B cell (primary cell): Measurements from ENCODE around the gene GALNT18. TPM values are rescaled to one million over a fixed set of nuclear protein-coding genes. Genes with fewer than 3 reads are reported as not detected.

ENCODE experiments used
- ATAC-seq: fragments of 200-7000 bp; cut with Tn5 transposase; one replicate; pipeline ENCODE4 v1.10.0; 2021; ENCODE audit warnings: low read depth, mild to moderate bottlenecking, moderate number of reproducible peaks, moderate library complexity
- CTCF ChIA-PET: fragments of 350-600 bp; sonication (Branson Sonifier 250); formaldehyde crosslinking; loops from one replicate; lab custom pipeline; 2021; ENCODE audit warnings: antibody characterized with exemption, inconsistent platforms; lab: Charles Lee
- POLR2A ChIA-PET: fragments of 350-600 bp; sonication (Branson Sonifier 250); formaldehyde crosslinking; loops from one replicate; lab custom pipeline; 2021; ENCODE audit warnings: antibody characterized with exemption; lab: Charles Lee
- DNase-seq: peaks from one replicate; pipeline ENCODE4 v3.0.0; 2013
- H2AFZ ChIP-seq: 2 replicates; pipeline ENCODE4 v1.6.1; 2012; ENCODE audit warnings: mild to moderate bottlenecking, low read depth, low read length; ENCODE audit not compliant: insufficient read depth, poor library complexity, severe bottlenecking
- H3K27ac ChIP-seq, 2 donors: 1 replicate in 1 of 2; 2 replicates in 1 of 2; pipeline ENCODE4 v1.5.1; 2012 to 2013; ENCODE audit warnings: low read length in 2 of 2, mild to moderate bottlenecking in 2 of 2, moderate library complexity in 1 of 2
- H3K27me3 ChIP-seq, 4 experiments: fragments of 200-600 bp in 1 of 4; sonication (generic) in 1 of 4; replicated peaks in 1 of 4; 1 replicate in 2 of 4; 2 replicates in 2 of 4; pipeline versions ENCODE4 v1.6.1 to v1.7.0; 2013 to 2016; ENCODE audit warnings: low read length in 3 of 4, mild to moderate bottlenecking in 2 of 4, mixed read lengths in 1 of 4, moderate library complexity in 1 of 4; ENCODE audit not compliant: insufficient read depth in 4 of 4, control insufficient read depth in 3 of 4; ENCODE audit errors: control extremely low read depth in 1 of 4
- H3K36me3 ChIP-seq, 2 experiments: replicated peaks in 1 of 2; 1 replicate in 1 of 2; 2 replicates in 1 of 2; pipeline versions ENCODE4 v1.6.1 to v1.7.1; 2013; ENCODE audit warnings: low read length in 1 of 2; ENCODE audit not compliant: insufficient read depth in 2 of 2, control insufficient read depth in 1 of 2; ENCODE audit errors: control extremely low read depth in 1 of 2, extremely low read depth in 1 of 2
- H3K4me1 ChIP-seq, 2 donors: fragments of 200-600 bp in 1 of 2; sonication (generic) in 1 of 2; 1 replicate in 1 of 2; 2 replicates in 1 of 2; pipeline versions ENCODE4 v1.5.1 to v1.6.1; 2013 to 2017; ENCODE audit warnings: low read length in 2 of 2; ENCODE audit not compliant: control insufficient read depth in 2 of 2, insufficient read depth in 2 of 2
- H3K4me2 ChIP-seq: replicated peaks from 2 replicates; pipeline ENCODE3; 2012; ENCODE audit warnings: mild to moderate bottlenecking, low read depth, low read length; ENCODE audit not compliant: poor library complexity, severe bottlenecking
- H3K4me3 ChIP-seq, 5 experiments: fragments of 200-600 bp in 1 of 5; sonication (generic) in 1 of 5; 1 replicate in 3 of 5; 2 replicates in 2 of 5; pipeline versions ENCODE4 v1.5.1 to v1.7.0; 2011 to 2016; ENCODE audit warnings: low read length in 4 of 5, mild to moderate bottlenecking in 4 of 5, low read depth in 2 of 5, control low read depth in 1 of 5, moderate library complexity in 1 of 5; ENCODE audit not compliant: insufficient read depth in 1 of 5; ENCODE audit errors: control extremely low read depth in 1 of 5, extremely low read depth in 1 of 5
- H3K79me2 ChIP-seq: fragments of 200-600 bp; sonication (generic); one replicate; pipeline ENCODE4 v1.6.0; 2016; ENCODE audit warnings: low read length; ENCODE audit not compliant: control insufficient read depth, insufficient read depth
- H3K9ac ChIP-seq: fragments of 200-600 bp; sonication (generic); 2 replicates; pipeline ENCODE4 v1.6.1; 2017; ENCODE audit warnings: mild to moderate bottlenecking, low read length, moderate library complexity
- H3K9me3 ChIP-seq, 3 donors: one replicate each; pipeline versions ENCODE4 v1.6.1 to v1.7.1; 2013; ENCODE audit warnings: low read length in 2 of 3; ENCODE audit not compliant: control insufficient read depth in 2 of 3, insufficient read depth in 1 of 3; ENCODE audit errors: control extremely low read depth in 1 of 3
- H4K20me1 ChIP-seq: 2 replicates; pipeline ENCODE4 v1.6.0; 2012; ENCODE audit warnings: mild to moderate bottlenecking, low read length; ENCODE audit not compliant: insufficient read depth, control insufficient read depth, poor library complexity, severe bottlenecking
- H3K27ac Mint-ChIP-seq: one replicate; pipeline ENCODE4 v1.8.0; 2021; ENCODE audit warnings: mixed read lengths
- H3K27me3 Mint-ChIP-seq: one replicate; pipeline ENCODE4 v1.8.0; 2021; ENCODE audit warnings: mixed read lengths
- H3K4me1 Mint-ChIP-seq: one replicate; pipeline ENCODE4 v1.8.0; 2021; ENCODE audit warnings: mixed read lengths
- H3K4me3 Mint-ChIP-seq: one replicate; pipeline ENCODE4 v1.8.0; 2021; ENCODE audit warnings: mixed read lengths
- H3K9me3 Mint-ChIP-seq: one replicate; pipeline ENCODE4 v1.8.0; 2022; ENCODE audit warnings: mixed read lengths; ENCODE audit not compliant: insufficient read depth
- EZH2 ChIP-seq: IDR thresholded peaks from 2 replicates; pipeline ENCODE4 v1.6.1; 2012; ENCODE audit warnings: borderline replicate concordance, low read depth, mild to moderate bottlenecking, moderate library complexity, low read length; ENCODE audit not compliant: insufficient read depth, poor library complexity, severe bottlenecking
- WGBS: methylation state at CpG from one replicate; pipeline ENCODE4 v1.1.5; 2013; ENCODE audit warnings: missing lambda C conversion rate; ENCODE audit not compliant: insufficient coverage; 5-methylcytosine and 5-hydroxymethylcytosine counted together
- intact Hi-C: fragments of 100-400 bp; cut with micrococcal nuclease; formaldehyde crosslinking; loops from one replicate; pipeline ENCODE4 v1.10.0; 2022
- polyA plus RNA-seq: library from polyadenylated mRNA; depleted of rRNA; stranded (reverse); fragments of >200 nt; gene quantifications from 2 replicates; pipeline ENCODE4 v1.2.3, GENCODE V29; 2012
- total RNA-seq, 2 donors: library from RNA; stranded (reverse); fragments of 120-200 nt in 1 of 2; gene quantifications; 1 replicate in 1 of 2; 2 replicates in 1 of 2; pipeline versions ENCODE4 v1.2.3 to v1.2.4, GENCODE V29; 2013 to 2022
- TF ChIP-seq, protein P1 (sequence below): fragments of 200-600 bp; IDR thresholded peaks from one replicate; pipeline ENCODE4 v1.8.0; 2022; ENCODE audit warnings: antibody characterized with exemption, mild to moderate bottlenecking

The GALNT18 gene
- total and polyA plus RNA-seq, 2 donors (not counting 1 experiment from before 2014, with no cell fraction given) = not detected

GRCh38 chr11:11391169-11391568, 230.6 kb downstream of the GALNT18 start:
- H3K4me2 ChIP-seq = no peak overlapping the region
- no peak overlapping the region for H3K4me3 Mint-ChIP-seq

GRCh38 chr11:11390068-11390771, 231.6 kb downstream of the GALNT18 start:
- intact Hi-C loops = no loop called here
- WGBS = 90% methylated on average over 4 of the region's 5 CpGs
- no peak for DNase-seq
- ATAC-seq = no peak
- no peak overlapping the region for H3K4me2 ChIP-seq
- ChIA-PET CTCF (no interaction called here), POLR2A (no interaction called here)
- H3K4me1 ChIP-seq = no peaks in the 10 kb centered on the region
- no peak overlapping the region for H3K4me3 ChIP-seq
- H3K27me3 Mint-ChIP-seq = peaks cover 4% of the 10 kb centered on the region
- no peaks in the 10 kb centered on the region for H3K4me1 Mint-ChIP-seq
- no peaks in the 10 kb centered on the region for H3K27me3 ChIP-seq
- no peak for TF ChIP-seq EZH2
- TF ChIP-seq, protein P1, sequence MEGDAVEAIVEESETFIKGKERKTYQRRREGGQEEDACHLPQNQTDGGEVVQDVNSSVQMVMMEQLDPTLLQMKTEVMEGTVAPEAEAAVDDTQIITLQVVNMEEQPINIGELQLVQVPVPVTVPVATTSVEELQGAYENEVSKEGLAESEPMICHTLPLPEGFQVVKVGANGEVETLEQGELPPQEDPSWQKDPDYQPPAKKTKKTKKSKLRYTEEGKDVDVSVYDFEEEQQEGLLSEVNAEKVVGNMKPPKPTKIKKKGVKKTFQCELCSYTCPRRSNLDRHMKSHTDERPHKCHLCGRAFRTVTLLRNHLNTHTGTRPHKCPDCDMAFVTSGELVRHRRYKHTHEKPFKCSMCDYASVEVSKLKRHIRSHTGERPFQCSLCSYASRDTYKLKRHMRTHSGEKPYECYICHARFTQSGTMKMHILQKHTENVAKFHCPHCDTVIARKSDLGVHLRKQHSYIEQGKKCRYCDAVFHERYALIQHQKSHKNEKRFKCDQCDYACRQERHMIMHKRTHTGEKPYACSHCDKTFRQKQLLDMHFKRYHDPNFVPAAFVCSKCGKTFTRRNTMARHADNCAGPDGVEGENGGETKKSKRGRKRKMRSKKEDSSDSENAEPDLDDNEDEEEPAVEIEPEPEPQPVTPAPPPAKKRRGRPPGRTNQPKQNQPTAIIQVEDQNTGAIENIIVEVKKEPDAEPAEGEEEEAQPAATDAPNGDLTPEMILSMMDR = no peak
- H3K9me3 ChIP-seq = no peaks in the 10 kb centered on the region
- no peaks in the 10 kb centered on the region for H3K9me3 Mint-ChIP-seq
- no peaks in the 10 kb centered on the region for H4K20me1 ChIP-seq
- no peak overlapping the region for H3K27ac ChIP-seq
- no peak overlapping the region for H3K9ac ChIP-seq
- H3K27ac Mint-ChIP-seq = no peak overlapping the region
- H3K36me3 ChIP-seq = no peaks in the 10 kb centered on the region
- no peaks in the 10 kb centered on the region for H3K79me2 ChIP-seq
- no peak overlapping the region for H2AFZ ChIP-seq
- no peak overlapping the region for H3K4me3 Mint-ChIP-seq

More at GRCh38 chr11:11391169-11391568, 230.6 kb downstream of the GALNT18 start:
- ATAC-seq (no peak), DNase-seq (no peak)
- Histone ChIP-seq H4K20me1 (no peaks in the 10 kb centered on the region), H3K36me3 (no peaks in the 10 kb centered on the region), H2AFZ (no peak overlapping the region), H3K27ac (no peak overlapping the region), H3K9ac (no peak overlapping the region), H3K9me3 (no peaks in the 10 kb centered on the region), H3K4me1 (no peaks in the 10 kb centered on the region), H3K4me3 (no peak overlapping the region), H3K79me2 (no peaks in the 10 kb centered on the region), H3K27me3 (no peaks in the 10 kb centered on the region)
- intact Hi-C loops = no loop called here
- Mint-ChIP-seq H3K9me3 (no peaks in the 10 kb centered on the region), H3K27me3 (peaks cover 4% of the 10 kb centered on the region), H3K4me1 (no peaks in the 10 kb centered on the region), H3K27ac (no peak overlapping the region)
- POLR2A ChIA-PET = no interaction called here
- CTCF ChIA-PET = no interaction called here
- TF ChIP-seq EZH2 = no peak
- TF ChIP-seq, protein P1 = no peak
